GM19455 (cell line): ENCODE data around the gene CPD.
"Not testable (repeated sequence)": the region's sequence is repeated elsewhere in the genome, so short reads cannot be mapped to it uniquely, and the experiment has no call there.

Experiments used
- ATAC-seq: cut with Tn5 transposase; IDR thresholded peaks from one replicate; pipeline ENCODE4 v1.9.1; 2021; ENCODE audit not compliant: unreplicated experiment

CPD gene

DNA sequence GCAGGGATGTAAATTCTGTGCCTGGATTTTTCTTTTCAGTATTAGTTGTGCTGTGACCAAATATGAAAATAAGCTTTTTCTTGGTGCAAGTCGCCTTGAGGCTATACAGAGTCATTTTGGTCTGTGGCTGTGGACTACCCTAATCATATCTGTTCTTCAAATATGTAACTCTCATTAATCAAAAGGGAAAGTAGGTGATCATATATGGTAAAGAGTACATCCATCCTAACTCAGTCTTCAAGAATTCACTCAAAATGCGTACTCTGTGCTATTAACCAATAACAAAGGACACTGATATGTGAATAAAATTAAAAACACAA, 2.6 kb downstream of the CPD start:
- no peak for ATAC-seq

GRCh38 chr17:30382345-30382744, 3.6 kb downstream of the CPD start:
- ATAC-seq, result no peak

GRCh38 chr17:30388321-30389179, 9.8 kb downstream of the CPD start:
- no peak for ATAC-seq

GRCh38 chr17:30389756-30390300, 11.1 kb downstream of the CPD start:
- ATAC-seq, result no peak

GRCh38 chr17:30391534-30391933, 12.8 kb downstream of the CPD start:
- ATAC-seq, result no peak

GRCh38 chr17:30393491-30393890, 14.8 kb downstream of the CPD start:
- no peak for ATAC-seq

DNA sequence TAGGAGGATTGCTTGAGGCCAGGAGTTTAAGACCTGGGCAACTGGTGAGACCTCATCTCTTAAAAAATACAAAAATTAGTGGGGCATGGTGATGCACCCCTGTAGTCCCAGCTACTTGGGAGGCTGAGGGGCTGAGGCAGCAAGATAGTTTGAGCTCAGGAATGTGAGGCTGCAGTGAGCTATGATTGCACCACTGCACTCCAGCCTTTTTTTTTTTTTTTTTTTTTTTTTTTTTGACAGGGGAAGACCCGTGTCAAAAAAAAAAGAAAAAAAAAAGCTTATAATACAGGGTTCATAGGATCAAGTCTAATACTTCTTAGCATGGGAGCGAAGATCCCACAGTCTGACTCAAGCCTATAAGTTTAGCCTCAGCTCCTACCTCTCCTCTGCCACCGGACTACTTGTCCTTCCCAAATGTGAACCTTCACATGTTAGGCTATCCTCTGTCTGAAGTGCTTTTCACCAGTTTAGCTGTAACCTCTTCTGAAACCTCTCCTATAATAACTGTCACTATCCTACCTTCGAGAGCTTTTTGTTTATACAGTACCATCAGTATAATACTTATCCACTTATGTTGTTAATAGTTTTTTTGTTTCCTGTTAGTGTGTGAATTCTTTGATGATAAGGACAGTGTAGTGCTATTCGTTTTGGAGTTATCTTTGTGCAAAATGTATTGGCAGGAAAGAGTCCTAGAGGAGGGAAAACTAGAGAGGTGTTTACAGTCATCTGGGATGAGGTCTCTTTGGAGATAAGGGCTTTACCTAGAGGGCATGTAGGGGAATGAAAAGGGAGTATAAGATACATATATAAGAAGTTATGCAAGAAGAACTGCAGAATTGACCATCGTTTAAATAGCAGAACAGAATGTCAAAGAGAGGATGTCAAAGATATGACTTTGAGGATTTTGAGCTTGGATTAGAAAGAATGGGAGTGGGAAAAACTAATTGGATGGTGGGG, 15.5 kb downstream of the CPD start:
- ATAC-seq, result no peak

GRCh38 chr17:30395398-30396022, 16.8 kb downstream of the CPD start:
- no peak for ATAC-seq

DNA sequence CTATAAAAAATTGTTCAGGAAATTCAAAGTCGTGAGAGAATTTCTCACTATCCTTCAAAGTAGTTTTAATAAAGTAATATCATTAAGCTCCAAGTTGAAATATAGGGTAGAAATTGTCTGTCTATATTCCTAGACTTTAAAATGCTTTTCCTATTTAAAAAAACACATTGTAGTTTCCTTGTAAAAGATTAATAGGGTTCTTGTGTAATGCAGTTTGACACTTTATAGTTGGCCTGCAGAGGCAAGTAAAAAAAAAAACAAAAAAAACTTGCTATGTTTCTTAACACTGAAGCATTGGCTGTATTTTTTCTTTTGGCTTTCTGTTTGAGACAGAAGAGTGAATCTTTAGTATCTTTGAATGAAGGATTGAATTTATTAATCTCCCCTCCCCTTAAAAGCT, 17.4 kb downstream of the CPD start:
- no peak for ATAC-seq

- ATAC-seq, result no peak
Measured at GRCh38 chr17:30396612-30397011, 17.9 kb downstream of the CPD start.

- no peak for ATAC-seq
Measured at GRCh38 chr17:30398328-30399041, 19.8 kb downstream of the CPD start.

DNA sequence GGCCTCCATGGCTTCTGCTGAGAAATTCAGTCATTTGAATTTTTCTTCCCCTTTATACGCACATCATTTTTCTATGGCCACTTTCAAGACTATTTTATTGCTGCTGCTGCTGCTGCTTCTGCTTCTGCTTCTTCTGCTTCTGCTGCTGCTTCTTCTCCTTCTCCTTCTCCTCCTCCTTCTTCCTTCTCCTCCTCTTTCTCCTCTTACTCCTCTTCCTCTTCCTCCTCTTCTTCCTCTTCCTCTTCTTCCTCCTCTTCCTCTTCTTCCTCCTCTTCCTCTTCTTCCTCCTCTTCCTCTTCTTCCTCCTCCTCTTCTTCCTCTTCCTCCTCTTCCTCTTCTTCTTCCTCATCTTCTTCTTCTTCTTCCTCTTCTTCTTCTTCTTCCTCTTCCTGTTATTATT, 22.4 kb downstream of the CPD start:
- no peak for ATAC-seq

DNA sequence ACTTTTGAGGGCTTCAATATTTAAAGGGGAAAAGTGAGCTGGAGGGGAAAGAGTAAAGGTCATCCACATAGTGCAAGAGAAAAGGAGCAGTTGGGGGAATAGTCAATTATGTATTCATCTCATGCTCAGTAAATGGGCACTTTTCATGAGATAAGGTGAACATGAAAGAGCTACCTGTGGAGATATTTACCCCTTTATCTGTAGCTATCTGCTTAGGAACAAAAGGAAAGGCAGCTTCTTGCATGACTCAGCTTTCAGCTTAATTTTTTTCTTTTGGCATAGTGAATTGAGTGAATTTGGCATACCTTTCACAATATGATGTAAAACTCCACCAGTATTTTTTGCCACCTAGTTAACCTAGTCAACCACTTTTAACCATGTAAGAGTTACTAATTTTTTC, 26.4 kb downstream of the CPD start:
- ATAC-seq, result no peak

DNA sequence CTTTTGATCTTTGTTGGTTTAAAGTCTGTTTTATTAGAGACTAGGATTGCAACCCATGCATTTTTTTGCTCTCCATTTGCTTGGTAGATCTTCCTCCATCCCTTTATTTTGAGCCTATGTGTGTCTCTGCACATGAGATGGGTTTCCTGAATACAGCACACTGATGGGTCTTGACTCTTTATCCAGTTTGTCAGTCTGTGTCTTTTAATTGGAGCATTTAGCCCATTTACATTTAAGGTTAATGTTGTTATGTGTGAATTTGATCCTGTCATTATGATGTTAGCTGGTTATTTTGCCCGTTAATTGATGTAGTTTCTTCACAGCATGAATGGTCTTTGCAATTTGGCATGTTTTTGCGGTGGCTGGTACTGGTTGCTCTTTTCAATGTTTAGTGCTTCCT, 31.9 kb downstream of the CPD start:
- ATAC-seq, result not testable (repeated sequence)

GRCh38 chr17:30412008-30412496, 33.3 kb downstream of the CPD start:
- not testable (repeated sequence) for ATAC-seq

DNA sequence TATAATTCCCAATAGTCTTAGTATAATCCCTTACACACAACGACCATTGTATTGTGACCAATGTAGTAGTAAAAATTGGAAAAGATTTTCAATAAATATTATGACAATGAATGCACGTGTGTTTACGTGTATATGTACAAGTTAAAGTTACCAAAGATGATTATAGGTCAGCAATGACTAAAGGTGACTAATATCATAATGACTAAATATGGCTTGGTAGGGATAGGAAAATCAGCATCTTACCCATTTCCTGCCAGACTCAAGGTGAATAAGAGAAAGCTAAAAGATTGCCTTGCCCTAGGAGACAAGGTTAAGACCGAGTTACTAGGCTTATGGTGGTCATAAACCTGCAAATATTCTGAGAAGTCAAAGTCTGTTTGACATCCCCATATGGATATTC, 34.4 kb downstream of the CPD start:
- no peak for ATAC-seq

- ATAC-seq, result no peak
Measured at GRCh38 chr17:30414486-30414885, 35.8 kb downstream of the CPD start.

DNA sequence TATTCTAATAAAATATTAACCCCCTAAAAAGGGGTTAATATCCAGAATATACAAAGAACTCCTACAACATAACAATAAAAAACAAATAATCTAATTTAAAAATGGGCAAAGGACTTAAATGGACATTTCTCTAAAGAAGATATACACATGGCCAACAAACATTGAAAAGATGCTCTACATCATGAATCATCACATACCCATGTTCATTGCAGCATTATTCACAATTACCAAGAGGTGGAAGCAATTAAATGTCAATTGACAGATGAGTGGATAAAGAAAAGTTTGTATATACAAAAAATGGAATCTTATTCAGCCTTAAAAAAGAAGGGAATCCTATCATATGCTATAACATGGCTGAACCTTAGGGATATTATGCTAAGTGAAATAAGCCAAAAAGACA, 36.8 kb downstream of the CPD start:
- ATAC-seq, result no peak

DNA sequence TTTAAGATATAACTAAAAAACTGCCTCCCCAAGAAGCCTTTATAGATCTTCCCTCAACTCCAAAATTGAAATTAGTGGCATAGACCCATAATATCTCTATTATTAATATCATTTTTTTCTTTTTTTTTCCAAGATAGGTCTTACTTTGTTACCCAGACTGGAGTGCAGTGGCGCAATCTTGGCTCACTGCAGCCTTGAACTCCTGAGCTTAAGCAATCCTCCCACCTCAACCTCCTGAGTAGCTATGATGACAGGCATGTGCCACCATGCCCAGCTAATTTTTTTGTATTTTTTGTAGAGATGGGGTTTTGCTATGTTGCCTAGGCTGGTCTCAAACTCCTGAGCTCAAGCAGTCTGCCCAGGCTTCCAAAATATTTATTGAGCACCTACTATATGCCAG, 39.3 kb downstream of the CPD start:
- ATAC-seq, result not testable (repeated sequence)

DNA sequence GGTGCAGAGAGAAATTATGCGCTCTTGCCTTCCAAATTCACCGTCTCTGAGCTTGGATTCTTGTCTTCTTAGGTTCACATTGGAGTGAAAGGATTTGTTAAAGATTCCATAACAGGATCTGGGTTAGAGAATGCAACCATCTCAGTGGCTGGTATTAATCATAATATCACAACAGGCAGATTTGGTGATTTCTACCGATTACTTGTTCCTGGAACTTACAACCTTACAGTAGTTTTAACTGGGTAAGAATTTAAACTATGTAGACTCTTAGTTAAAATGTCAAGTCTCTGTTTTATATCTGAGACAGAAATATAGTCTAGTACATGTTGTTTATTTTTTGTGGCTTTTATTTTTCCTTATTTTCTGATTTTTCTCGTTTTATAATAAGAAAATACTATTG, 42.9 kb downstream of the CPD start:
- no peak for ATAC-seq

DNA sequence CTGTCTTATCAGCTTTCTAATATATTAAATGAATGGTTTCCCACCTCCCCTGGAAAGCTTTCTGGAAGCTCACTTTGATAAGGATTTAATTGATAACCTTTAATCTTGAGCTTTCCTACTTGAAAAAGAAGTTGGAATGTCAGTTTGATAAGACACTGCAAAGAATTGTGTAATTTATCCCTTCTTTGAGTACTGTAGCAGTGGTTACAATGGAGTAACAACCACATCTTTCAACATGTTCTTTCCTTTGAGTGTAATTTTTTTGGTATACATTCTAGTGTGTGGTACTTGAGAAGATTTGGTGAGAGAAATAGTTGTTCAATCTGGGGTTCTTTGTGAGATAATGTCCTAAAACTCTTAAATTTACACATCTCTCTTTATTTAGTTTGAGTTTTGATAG, 43.4 kb downstream of the CPD start:
- ATAC-seq, result no peak
